SW 1271 (cell line): Measurements from ENCODE around the gene OSBPL6.
A peak's percentile ranks its signal among the peaks of the same experiment; 100 is the strongest.
"Not testable (repeated sequence)": the region's sequence is repeated elsewhere in the genome, so short reads cannot be mapped to it uniquely, and the experiment has no call there.

Experiments used
- DNase-seq, 2 experiments: peaks; one replicate each; lab custom pipeline; 2025; lab: John Stamatoyannopoulos, UW

Gene OSBPL6

DNA sequence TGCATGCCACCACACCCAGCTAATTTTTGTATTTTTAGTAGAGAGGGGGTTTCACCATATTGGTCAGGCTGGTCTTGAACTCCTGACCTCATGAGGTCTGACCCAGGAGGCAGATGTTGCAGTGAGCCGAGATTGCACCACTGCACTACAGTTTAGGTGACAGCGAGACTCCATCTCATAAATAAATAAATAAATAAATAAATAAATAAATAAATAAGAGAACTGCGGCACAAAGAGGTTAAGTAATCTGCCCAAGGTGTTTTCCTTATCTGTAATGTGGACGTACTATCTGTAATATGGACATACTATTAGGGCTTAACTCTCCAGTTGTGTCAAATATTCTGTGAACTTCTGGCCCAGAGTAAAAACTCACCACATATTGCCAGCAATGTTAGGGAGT is 4.1 kb downstream of the OSBPL6 start:
- not testable (repeated sequence) for DNase-seq

DNA sequence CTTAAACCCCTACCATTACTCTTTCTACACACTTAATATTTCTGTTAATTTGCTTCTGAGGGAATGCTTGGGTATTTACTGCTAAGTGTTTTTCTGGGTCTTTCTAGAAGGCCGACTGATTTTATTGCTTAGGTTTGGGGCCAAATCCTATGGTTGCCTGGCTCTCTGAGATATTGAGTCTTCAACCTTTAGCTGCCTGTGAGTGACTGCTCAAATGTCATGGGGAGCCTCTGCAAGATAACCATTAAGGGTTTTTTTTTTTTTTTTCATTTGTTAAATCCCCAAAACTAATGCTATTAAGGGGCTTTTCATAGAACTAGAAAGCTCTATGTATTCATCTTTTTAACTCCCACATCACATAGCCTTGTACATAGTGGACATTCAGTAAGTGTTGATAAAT is 5.0 kb downstream of the OSBPL6 start:
- DNase-seq = no peak

GRCh38 chr2:178200331-178200730 is 6.0 kb downstream of the OSBPL6 start:
- DNase-seq = no peak

GRCh38 chr2:178202927-178203326 is 8.6 kb downstream of the OSBPL6 start:
- no peak for DNase-seq

- no peak for DNase-seq
These were observed 10.7 kb downstream of the OSBPL6 start for GRCh38 chr2:178204977-178205376.

DNA sequence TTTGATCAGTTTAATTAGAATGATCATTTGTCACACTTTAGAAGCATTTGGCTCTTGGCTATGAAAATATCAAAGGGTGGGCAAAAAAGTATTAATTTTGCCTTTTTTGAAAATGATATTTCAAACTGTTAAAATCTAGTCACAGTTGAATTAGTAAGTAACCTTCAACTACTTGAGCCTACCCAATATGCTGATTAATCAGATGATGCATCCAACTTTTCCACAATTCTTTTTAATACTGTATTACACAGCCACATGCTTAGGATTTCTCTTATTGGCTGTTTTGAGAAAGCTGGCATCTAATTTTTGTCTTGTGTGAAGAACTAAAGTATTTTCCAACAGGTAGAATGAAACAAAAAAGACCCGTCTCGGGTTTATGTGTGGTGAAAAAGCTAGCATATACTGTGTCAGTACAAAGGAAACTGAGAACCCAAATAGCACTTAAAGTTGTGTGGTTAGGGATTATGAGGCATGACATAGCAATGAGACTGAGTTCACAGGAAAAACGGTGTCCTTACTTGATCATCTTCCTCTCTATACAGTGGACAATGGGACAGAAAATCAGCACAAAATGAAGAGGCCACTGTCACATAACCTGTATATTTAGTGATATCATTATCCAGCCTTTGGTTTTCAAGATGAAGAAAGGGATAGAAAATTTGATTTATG is 11.7 kb downstream of the OSBPL6 start:
- peak in 1 of 2 experiments; percentile 36 for DNase-seq

GRCh38 chr2:178208336-178208735 is 14.0 kb downstream of the OSBPL6 start:
- no peak for DNase-seq

DNA sequence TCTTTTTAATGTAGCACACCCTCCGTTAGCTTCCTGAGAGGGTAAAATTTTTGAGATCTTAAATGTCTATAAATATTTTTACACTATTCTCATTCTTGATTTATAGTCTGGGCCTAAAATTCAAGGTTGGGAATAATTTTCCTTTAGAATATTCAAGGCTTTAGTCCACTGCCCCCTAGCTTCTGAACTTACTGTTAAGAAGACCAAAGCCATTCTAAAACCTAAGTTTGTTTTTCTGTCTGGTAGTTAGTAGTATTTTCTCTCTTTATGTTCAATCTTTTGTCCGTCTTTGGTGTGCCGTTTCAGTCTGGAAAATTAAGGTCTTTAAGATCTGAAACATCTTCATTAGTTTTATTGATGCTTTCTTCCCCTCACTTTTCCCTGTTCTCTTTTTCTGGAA is 14.5 kb downstream of the OSBPL6 start:
- peak in 1 of 2 experiments; percentile 18 for DNase-seq

- no peak for DNase-seq
These were observed 17.1 kb downstream of the OSBPL6 start for GRCh38 chr2:178211460-178211859.

DNA sequence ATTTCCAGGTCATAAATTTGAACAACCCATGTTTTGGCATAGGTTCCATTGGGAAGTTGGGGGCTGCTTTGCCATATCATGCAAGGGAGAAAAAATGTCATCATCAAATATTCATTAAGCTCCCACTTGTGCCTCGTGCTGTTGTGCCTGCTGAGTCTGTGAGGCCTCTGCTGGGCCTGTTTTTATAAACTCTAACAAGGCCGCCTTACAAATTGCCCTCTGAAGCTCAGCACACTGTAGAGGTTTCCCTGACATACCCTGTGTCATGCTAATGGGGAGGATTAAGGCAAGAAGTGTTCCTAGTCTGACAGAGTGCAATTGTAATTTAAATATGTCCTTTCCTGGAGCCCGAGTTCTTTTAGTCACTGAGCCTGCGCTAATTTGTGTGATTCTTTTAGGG is 17.6 kb downstream of the OSBPL6 start:
- no peak for DNase-seq

- no peak for DNase-seq
These were observed 19.7 kb downstream of the OSBPL6 start for GRCh38 chr2:178213991-178214390.

DNA sequence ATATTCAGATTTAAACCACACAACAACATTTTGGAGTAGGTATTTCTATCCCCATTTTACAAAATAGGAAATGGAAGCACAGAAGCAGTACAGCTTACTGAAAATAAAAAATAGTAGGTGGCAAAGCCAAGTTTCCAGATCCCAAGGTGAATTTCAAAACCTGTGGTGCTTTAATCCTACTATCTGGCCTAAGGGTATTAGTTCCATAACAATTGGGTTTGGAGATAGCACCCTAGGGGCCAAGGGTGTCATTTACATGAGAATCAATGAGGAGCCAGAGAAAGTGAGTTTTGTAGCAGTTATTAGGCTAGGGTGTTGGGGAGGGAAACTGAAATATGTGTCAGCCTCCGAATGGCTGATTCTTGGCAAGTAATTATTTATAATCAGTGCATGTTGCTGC is 24.9 kb downstream of the OSBPL6 start:
- no peak for DNase-seq

GRCh38 chr2:178220814-178221213 is 26.5 kb downstream of the OSBPL6 start:
- no peak for DNase-seq

DNA sequence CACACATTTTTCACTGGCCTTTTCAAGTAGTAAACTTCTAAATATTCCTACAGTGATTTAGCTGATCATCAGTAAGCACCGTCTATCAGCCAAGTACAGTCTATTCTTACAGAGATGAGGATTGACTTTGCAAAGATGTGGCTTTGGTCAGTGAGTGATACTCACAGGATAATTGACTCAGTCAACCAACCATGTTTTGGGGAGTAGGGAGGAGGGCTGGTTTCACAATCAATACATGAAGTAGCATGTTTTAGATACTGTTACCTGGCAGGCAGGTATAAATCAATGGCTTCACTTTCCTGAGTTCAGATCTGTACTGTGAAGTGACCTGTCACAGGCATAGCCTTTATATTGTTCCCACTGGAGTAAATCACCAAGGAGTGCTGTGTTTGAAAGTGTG is 27.2 kb downstream of the OSBPL6 start:
- DNase-seq = no peak

DNA sequence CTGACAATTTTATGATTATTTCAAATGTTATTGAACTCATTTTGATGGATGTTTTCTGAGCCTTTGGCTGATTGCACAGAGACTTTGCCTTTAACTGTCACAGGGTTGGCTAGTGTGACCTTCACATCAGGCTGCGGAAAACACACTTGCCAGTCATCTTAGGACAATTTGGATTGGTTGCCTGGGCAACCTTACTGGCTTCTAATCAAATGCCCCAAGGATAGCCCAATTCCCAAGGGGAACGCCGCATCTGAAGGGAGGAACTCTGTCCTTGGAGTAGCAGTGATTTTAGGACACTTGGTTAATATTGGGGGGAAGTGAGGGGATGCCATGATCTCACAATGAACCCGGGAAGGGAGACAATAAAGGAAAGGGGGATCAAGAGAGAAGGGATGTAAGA is 29.5 kb downstream of the OSBPL6 start:
- DNase-seq = no peak

DNA sequence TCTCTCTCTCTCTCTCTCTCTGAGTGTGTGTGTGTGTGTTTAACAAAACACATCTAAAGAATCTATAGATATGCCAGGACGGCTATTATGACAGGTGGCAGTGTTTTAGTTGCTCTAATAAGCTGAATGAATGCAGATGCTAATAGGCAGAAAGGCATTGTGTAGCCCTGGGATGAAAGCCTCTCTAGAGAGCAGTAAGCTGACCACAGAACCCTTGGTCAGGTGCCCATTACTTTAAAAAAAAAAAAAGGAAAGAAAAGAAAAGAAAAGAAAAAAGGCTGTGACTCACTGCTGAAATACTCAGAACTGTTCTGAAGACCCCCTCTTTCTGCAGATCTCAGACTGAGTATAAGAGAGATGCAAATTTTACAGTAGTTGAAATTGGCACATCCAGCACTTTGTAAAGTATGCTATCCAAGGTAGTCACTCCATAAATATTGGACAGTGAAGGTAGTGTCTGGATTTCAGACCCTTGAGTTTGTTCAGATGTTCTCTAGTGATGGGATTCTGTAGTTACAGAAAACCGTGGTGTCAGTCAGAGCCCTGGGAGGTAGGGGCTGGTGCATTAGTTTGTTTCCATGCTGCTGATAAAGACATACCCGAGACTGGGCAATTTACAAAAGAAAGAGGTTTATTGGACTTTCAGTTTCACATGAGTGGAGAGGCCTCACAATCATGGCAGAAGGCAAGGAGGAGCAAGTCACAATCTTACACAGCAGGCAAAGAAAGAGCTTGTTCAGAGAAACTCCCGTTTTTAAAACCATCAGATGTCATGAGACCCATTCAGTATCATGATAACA is 30.9 kb downstream of the OSBPL6 start:
- DNase-seq = no peak

DNA sequence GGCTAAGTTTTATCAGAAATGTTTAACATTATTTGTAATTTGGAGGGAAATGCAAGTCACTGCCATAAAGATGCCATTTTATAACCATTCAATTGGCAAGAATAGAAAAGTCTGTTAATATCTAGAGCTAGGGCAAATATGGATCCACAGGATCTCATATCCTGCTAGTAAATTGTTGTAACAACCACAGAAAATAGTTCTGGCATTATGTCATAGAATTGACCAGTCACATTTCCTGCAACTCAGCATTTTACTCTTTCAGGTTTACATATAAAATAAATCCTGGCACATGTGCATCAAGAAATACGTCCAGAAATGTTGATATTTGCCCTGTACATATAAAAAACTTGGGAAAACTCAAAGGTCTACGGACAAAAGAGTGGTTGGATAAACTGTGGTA is 32.9 kb downstream of the OSBPL6 start:
- DNase-seq = peak in 1 of 2 experiments; percentile 14

GRCh38 chr2:178229927-178230326 is 35.6 kb downstream of the OSBPL6 start:
- DNase-seq = no peak

- DNase-seq = no peak
These were observed 36.1 kb downstream of the OSBPL6 start for GRCh38 chr2:178230396-178230795.

- no peak for DNase-seq
These were observed 39.1 kb downstream of the OSBPL6 start for GRCh38 chr2:178233428-178233827.

DNA sequence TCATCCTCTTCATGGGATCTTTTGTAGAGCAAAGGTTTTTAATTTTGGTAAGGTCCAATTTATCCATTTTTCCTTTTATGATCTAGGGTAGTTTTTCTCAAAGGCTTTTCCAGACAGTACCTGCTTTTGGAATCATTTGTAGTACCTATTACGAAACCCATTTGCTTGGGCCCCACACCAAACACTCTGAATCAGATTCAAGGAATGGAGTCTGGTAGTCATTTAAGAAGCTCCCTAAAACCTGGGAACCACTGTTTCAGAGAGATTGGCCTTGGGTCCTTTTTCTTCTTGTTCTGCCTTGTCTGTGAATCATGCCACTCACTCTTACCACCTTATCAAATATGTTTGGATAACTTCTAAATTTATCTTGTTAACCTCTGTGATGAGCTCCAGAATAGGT is 40.3 kb downstream of the OSBPL6 start:
- no peak for DNase-seq

- DNase-seq = no peak
These were observed 43.3 kb downstream of the OSBPL6 start for GRCh38 chr2:178237488-178238153.

GRCh38 chr2:178238154-178238521 is 43.8 kb downstream of the OSBPL6 start:
- peak; percentile 5 to 49 for DNase-seq
